Neuronal stem cell (in vitro differentiated cells): Measurements from ENCODE around the gene MTTP.

Experiments
- DNase-seq: peaks from one replicate; pipeline ENCODE4 v3.0.0-alpha.2; 2013; ENCODE audit warnings: low spot score
- H2AFZ ChIP-seq: one replicate; pipeline ENCODE4 v1.6.1; 2013; ENCODE audit warnings: mild to moderate bottlenecking, low read length, inconsistent platforms
- H2AK5ac ChIP-seq: 2 replicates; pipeline ENCODE4 v1.6.1; 2013; ENCODE audit warnings: low read depth, mild to moderate bottlenecking, inconsistent platforms, low read length, moderate library complexity, mixed read lengths
- H2BK120ac ChIP-seq: 2 replicates; pipeline ENCODE4 v1.6.1; 2013; ENCODE audit warnings: low read depth, mild to moderate bottlenecking, inconsistent platforms, low read length, moderate library complexity, mixed read lengths
- H2BK12ac ChIP-seq: one replicate; pipeline ENCODE4 v1.6.1; 2013; ENCODE audit warnings: low read length, inconsistent platforms
- H2BK15ac ChIP-seq: 2 replicates; pipeline ENCODE4 v1.6.1; 2013; ENCODE audit warnings: mild to moderate bottlenecking, low read length, inconsistent platforms, mixed read lengths
- H2BK5ac ChIP-seq: one replicate; pipeline ENCODE4 v1.6.1; 2013; ENCODE audit warnings: inconsistent platforms, mild to moderate bottlenecking, low read length, moderate library complexity
- H3K14ac ChIP-seq: one replicate; pipeline ENCODE4 v1.6.1; 2013; ENCODE audit warnings: low read length, inconsistent platforms
- H3K18ac ChIP-seq: 2 replicates; pipeline ENCODE4 v1.6.1; 2013; ENCODE audit warnings: low read length, inconsistent platforms
- H3K23ac ChIP-seq: 2 replicates; pipeline ENCODE4 v1.6.1; 2013; ENCODE audit warnings: low read depth, mild to moderate bottlenecking, mixed read lengths, low read length, inconsistent platforms; ENCODE audit not compliant: poor library complexity
- H3K27ac ChIP-seq: replicated peaks from 3 replicates; pipeline ENCODE4 v1.5.1; 2013; ENCODE audit warnings: low read length, inconsistent platforms
- H3K27me3 ChIP-seq, 3 experiments: 2 replicates each; pipeline ENCODE4 v1.6.1; 2013; ENCODE audit warnings: low read length in 3 of 3, mild to moderate bottlenecking in 2 of 3, inconsistent platforms in 1 of 3, low read depth in 1 of 3, mixed read lengths in 1 of 3, moderate library complexity in 1 of 3; ENCODE audit not compliant: control insufficient read depth in 3 of 3, insufficient read depth in 3 of 3
- H3K36me3 ChIP-seq, 2 donors: replicated peaks in 1 of 2; 2 replicates each; pipeline ENCODE4 v1.6.1; 2013; ENCODE audit warnings: low read length in 2 of 2; ENCODE audit not compliant: control insufficient read depth in 2 of 2, insufficient read depth in 2 of 2
- H3K4ac ChIP-seq: 2 replicates; pipeline ENCODE4 v1.6.1; 2013; ENCODE audit warnings: inconsistent platforms, mild to moderate bottlenecking, low read length, moderate library complexity
- H3K4me1 ChIP-seq, 2 donors: 1 replicate in 1 of 2; 2 replicates in 1 of 2; pipeline ENCODE4 v1.6.1; 2013; ENCODE audit warnings: low read length in 2 of 2, low read depth in 1 of 2; ENCODE audit not compliant: control insufficient read depth in 2 of 2, insufficient read depth in 1 of 2
- H3K4me2 ChIP-seq: one replicate; pipeline ENCODE4 v1.6.1; 2013; ENCODE audit warnings: mild to moderate bottlenecking, low read length, inconsistent platforms; ENCODE audit not compliant: insufficient read depth, poor library complexity, severe bottlenecking
- H3K4me3 ChIP-seq, 2 donors: 2 replicates each; pipeline ENCODE4 v1.5.1; 2013; ENCODE audit warnings: low read length in 2 of 2, mild to moderate bottlenecking in 2 of 2, inconsistent platforms in 1 of 2, moderate library complexity in 1 of 2
- H3K79me1 ChIP-seq: one replicate; pipeline ENCODE4 v1.6.1; 2013; ENCODE audit warnings: low read depth, mild to moderate bottlenecking, inconsistent platforms, low read length, moderate library complexity
- H3K9ac ChIP-seq: one replicate; pipeline ENCODE4 v1.6.1; 2013; ENCODE audit warnings: mild to moderate bottlenecking, low read depth, low read length, inconsistent platforms; ENCODE audit not compliant: poor library complexity
- H3K9me3 ChIP-seq, 2 donors: replicated peaks in 1 of 2; 2 replicates each; pipeline versions ENCODE3 to v1.6.1; 2013; ENCODE audit warnings: low read length in 2 of 2, mild to moderate bottlenecking in 2 of 2, inconsistent platforms in 1 of 2, low read depth in 1 of 2, mixed read lengths in 1 of 2, moderate library complexity in 1 of 2; ENCODE audit not compliant: control insufficient read depth in 2 of 2, insufficient read depth in 1 of 2
- H4K8ac ChIP-seq: one replicate; pipeline ENCODE4 v1.6.1; 2013; ENCODE audit warnings: low read depth, mild to moderate bottlenecking, inconsistent platforms, low read length, moderate library complexity
- H4K91ac ChIP-seq: one replicate; pipeline ENCODE4 v1.6.1; 2013; ENCODE audit warnings: low read length, low read depth, mild to moderate bottlenecking, inconsistent platforms; ENCODE audit not compliant: poor library complexity
- WGBS, 2 donors: extraction: QIAGEN DNeasy Blood & Tissue Kit; methylation state at CpG; one replicate each; pipeline ENCODE4 v1.1.7; 2013; ENCODE audit warnings: missing lambda C conversion rate in 2 of 2, mixed read lengths in 1 of 2; ENCODE audit not compliant: insufficient read length in 2 of 2, insufficient replicate concordance in 1 of 2; ENCODE audit errors: extremely low coverage in 2 of 2; 5-methylcytosine and 5-hydroxymethylcytosine counted together

Gene MTTP

DNA sequence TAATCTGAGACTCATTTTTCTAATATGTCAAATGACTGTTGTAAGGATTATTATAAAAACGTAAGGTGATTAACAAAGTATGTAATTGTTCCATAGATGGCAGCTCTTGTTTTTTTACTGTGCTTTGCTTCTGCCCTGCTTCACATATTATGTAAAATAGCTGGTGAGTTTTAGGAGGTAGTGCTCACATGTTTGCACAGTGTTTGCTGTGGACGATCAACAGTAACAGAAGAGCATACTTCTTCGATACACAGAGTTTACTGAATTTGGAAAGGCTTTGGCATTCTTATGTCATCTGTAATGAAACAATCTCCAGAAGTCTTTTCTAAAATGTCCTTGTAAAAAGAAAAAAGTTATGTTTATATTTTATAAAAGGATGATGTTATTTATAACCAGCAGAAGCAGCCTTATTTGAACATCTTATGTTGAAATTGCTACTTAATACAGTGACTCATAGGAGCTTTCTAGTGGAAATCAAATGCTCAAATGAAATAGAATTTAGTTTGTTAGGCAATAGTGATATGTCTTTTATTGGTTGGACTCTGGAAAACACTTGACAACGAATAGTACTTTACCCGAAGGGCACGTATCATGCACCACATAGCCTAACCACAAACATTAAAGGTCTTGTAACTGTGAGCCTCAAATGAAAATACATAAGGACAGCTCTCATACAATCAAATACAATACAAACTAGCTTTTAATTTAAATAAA lies 1.9 kb upstream of the MTTP start:
- H4K8ac ChIP-seq, result no peak overlapping the region
- no peak for DNase-seq
- no peaks in the 10 kb centered on the region for H3K79me1 ChIP-seq
- no peak overlapping the region for H3K9ac ChIP-seq
- H3K27me3 ChIP-seq, result no peaks in the 10 kb centered on the region
- H3K27ac ChIP-seq, result no peak overlapping the region
- no peaks in the 10 kb centered on the region for H3K9me3 ChIP-seq
- H2AFZ ChIP-seq, result no peak overlapping the region
- no peak overlapping the region for H3K23ac ChIP-seq
- H3K4me1 ChIP-seq, result peaks cover 0 to 12% of the 10 kb centered on the region in 2 donors
- no peak overlapping the region for H3K14ac ChIP-seq
- no peak overlapping the region for H3K18ac ChIP-seq
- H3K36me3 ChIP-seq, result no peaks in the 10 kb centered on the region
- H3K4me2 ChIP-seq, result no peak overlapping the region
- H4K91ac ChIP-seq, result no peak overlapping the region
- H2AK5ac ChIP-seq, result no peak overlapping the region
- no peak overlapping the region for H3K4ac ChIP-seq
- no peak overlapping the region for H2BK12ac ChIP-seq
- H2BK120ac ChIP-seq, result no peak overlapping the region
- H3K4me3 ChIP-seq, result no peak overlapping the region
- H2BK15ac ChIP-seq, result no peak overlapping the region
- no peak overlapping the region for H2BK5ac ChIP-seq
- WGBS, 2 donors, result no CpG with 5 or more reads among the region's 6 CpGs

DNA sequence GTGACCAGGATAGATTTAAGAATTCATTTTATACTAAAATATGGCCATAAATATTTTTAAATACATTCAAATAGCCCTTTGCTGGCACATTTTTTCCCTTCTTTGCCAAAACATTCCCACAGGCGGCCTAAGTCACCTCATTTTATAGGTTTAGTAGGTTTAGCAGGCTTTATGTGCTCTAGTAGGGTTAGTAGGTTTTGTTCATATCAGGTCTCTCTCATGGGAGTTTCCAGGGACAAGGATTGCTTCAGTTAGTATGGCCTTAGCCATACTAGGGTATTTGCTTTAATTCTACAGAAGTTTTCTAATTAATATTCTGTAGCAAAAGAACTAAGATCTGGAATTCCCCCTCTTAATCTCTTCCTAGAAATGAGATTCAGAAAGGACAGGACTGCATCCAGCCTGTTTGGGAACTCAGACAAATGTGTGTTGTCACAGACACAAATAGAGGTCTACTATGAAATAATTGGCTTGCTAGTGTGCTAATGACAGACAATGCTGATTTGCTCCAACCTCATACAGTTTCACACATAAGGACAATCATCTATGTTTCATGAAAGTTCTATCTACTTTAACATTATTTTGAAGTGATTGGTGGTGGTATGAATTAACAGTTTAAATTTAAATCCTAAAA lies 772 bp upstream of the MTTP start:
- no peaks in the 10 kb centered on the region for H3K9me3 ChIP-seq
- H2AFZ ChIP-seq, result peak overlapping the region; percentile 63
- H3K4ac ChIP-seq, result no peak overlapping the region
- H3K4me2 ChIP-seq, result no peak overlapping the region
- H3K27me3 ChIP-seq, result no peaks in the 10 kb centered on the region
- H3K4me1 ChIP-seq, result peaks cover 0 to 12% of the 10 kb centered on the region in 2 donors
- no peak overlapping the region for H4K8ac ChIP-seq
- no peak for DNase-seq
- H2BK120ac ChIP-seq, result no peak overlapping the region
- no peak overlapping the region for H3K9ac ChIP-seq
- no peak overlapping the region for H3K4me3 ChIP-seq
- H4K91ac ChIP-seq, result no peak overlapping the region
- H2BK15ac ChIP-seq, result no peak overlapping the region
- H3K18ac ChIP-seq, result no peak overlapping the region
- no CpG with 5 or more reads among the region's 1 CpG for WGBS, 2 donors
- H2BK5ac ChIP-seq, result no peak overlapping the region
- H3K23ac ChIP-seq, result no peak overlapping the region
- H3K79me1 ChIP-seq, result no peaks in the 10 kb centered on the region
- no peak overlapping the region for H3K27ac ChIP-seq
- no peak overlapping the region for H3K14ac ChIP-seq
- no peaks in the 10 kb centered on the region for H3K36me3 ChIP-seq
- no peak overlapping the region for H2AK5ac ChIP-seq
- H2BK12ac ChIP-seq, result no peak overlapping the region

DNA sequence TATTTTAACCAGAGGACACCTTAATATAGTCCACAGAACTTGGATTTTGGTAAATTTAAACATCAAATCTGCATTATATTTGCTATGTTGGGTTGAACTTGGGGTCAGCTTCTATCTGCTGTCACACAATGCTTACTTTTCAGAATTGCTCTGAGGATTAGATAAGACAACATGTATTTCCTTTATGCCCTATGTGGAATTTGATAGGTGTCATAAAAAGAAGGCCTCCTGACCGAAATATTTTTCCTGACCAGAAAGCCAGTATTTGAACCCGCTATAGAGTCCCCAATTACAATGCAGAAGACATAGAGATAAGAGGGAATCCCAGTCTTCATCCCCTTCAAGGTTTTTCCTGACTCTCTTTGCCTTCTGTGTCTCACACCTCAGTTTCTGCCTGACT lies 4.1 kb downstream of the MTTP start:
- H3K23ac ChIP-seq, result no peak overlapping the region
- no peak overlapping the region for H2AK5ac ChIP-seq
- no peak overlapping the region for H2AFZ ChIP-seq
- H3K14ac ChIP-seq, result no peak overlapping the region
- no peak overlapping the region for H3K18ac ChIP-seq
- no peak overlapping the region for H3K27ac ChIP-seq
- H2BK15ac ChIP-seq, result no peak overlapping the region
- H3K4me3 ChIP-seq, result no peak overlapping the region
- no peaks in the 10 kb centered on the region for H3K9me3 ChIP-seq
- H3K9ac ChIP-seq, result no peak overlapping the region
- no peaks in the 10 kb centered on the region for H3K79me1 ChIP-seq
- peaks cover 0 to 10% of the 10 kb centered on the region in 2 donors for H3K4me1 ChIP-seq
- H4K91ac ChIP-seq, result no peak overlapping the region
- WGBS, 2 donors, result no CpG with 5 or more reads among the region's 2 CpGs
- peaks cover 0 to 17% of the 10 kb centered on the region in 2 donors for H3K36me3 ChIP-seq
- no peak overlapping the region for H4K8ac ChIP-seq
- no peak for DNase-seq
- no peak overlapping the region for H2BK5ac ChIP-seq
- H3K27me3 ChIP-seq, result no peaks in the 10 kb centered on the region
- no peak overlapping the region for H3K4ac ChIP-seq
- H3K4me2 ChIP-seq, result no peak overlapping the region
- no peak overlapping the region for H2BK120ac ChIP-seq
- no peak overlapping the region for H2BK12ac ChIP-seq

DNA sequence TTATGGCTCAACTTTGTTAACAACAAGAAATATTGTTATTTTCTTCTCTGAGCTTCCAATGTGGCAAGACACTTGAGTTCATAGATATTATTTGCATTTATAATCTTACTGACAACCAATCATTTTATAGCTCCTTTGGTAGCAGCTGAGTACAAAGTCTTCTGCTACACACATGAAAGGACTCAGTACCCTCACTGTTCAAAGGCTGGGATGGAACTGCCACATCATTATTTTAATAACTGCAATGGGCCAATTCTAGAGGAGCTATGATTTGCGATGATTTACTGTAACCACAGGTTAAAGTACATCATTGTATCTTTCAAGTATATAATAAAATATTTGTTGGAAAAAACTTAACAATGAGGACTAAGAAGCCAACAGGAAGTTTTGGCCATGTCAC lies 10.9 kb downstream of the MTTP start:
- Histone ChIP-seq H2AFZ (no peak overlapping the region), H3K9me3 (no peaks in the 10 kb centered on the region), H2BK15ac (no peak overlapping the region), H3K9ac (no peak overlapping the region), H3K4ac (no peak overlapping the region), H3K14ac (no peak overlapping the region), H2BK120ac (no peak overlapping the region), H3K27ac (no peak overlapping the region), H3K18ac (no peak overlapping the region), H2AK5ac (no peak overlapping the region), H3K4me2 (no peak overlapping the region), H4K8ac (no peak overlapping the region), H2BK5ac (no peak overlapping the region), H4K91ac (no peak overlapping the region), H3K4me3 (no peak overlapping the region), H3K4me1 (no peaks in the 10 kb centered on the region), H3K36me3 (peaks cover 0 to 36% of the 10 kb centered on the region in 2 donors), H3K23ac (no peak overlapping the region), H3K79me1 (no peaks in the 10 kb centered on the region), H3K27me3 (no peaks in the 10 kb centered on the region), H2BK12ac (no peak overlapping the region)
- WGBS, 2 donors, result no CpG with 5 or more reads among the region's 1 CpG
- no peak for DNase-seq
